GM12878 (cell line): ENCODE results near the gene SLC38A2.

Source experiments
- CREM ChIP-seq: IDR thresholded peaks from 2 replicates; pipeline ENCODE4 v1.6.1; 2014; ENCODE audit warnings: antibody characterized with exemption, low read depth
- CTCF ChIP-seq, 3 experiments: IDR thresholded peaks in 2 of 3; conservative IDR thresholded peaks in 1 of 3; 2 replicates each; pipeline ENCODE4 v1.5.1; 2011; ENCODE audit warnings: low read depth in 3 of 3, low read length in 3 of 3, mild to moderate bottlenecking in 3 of 3, control low read depth in 2 of 3, moderate library complexity in 2 of 3, inconsistent platforms in 1 of 3, mixed read lengths in 1 of 3; ENCODE audit not compliant: control insufficient read depth in 2 of 3, insufficient read depth in 1 of 3; ENCODE audit errors: extremely low read depth in 1 of 3
- ESRRA ChIP-seq: IDR thresholded peaks from 2 replicates; pipeline ENCODE4 v1.6.1; 2012; ENCODE audit warnings: mild to moderate bottlenecking, low read length, improper control_type of control experiment
- EZH2 ChIP-seq: IDR thresholded peaks from 2 replicates; pipeline ENCODE4 v1.6.1; 2012; ENCODE audit warnings: low read depth, mild to moderate bottlenecking, control low read depth, inconsistent platforms, low read length, borderline replicate concordance; ENCODE audit not compliant: control insufficient read depth
- HDGF ChIP-seq: fragments of 450-650 bp; IDR thresholded peaks from 2 replicates; pipeline ENCODE4 v1.6.1; 2016; ENCODE audit warnings: antibody characterized with exemption
- JUNB ChIP-seq: IDR thresholded peaks from 2 replicates; pipeline ENCODE4 v1.6.1; 2016; ENCODE audit warnings: antibody characterized with exemption, mild to moderate bottlenecking
- JUND ChIP-seq: IDR thresholded peaks from 2 replicates; pipeline ENCODE4 v1.6.1; 2012; ENCODE audit warnings: low read depth, mild to moderate bottlenecking, low read length, improper control_type of control experiment, moderate library complexity
- POLR2A ChIP-seq: IDR thresholded peaks from 2 replicates; pipeline ENCODE4 v1.6.1; 2011; ENCODE audit warnings: low read depth, mild to moderate bottlenecking, low read length
- SKIL ChIP-seq: fragments of 450-650 bp; IDR thresholded peaks from 2 replicates; pipeline ENCODE4 v1.6.1; 2017; ENCODE audit warnings: mild to moderate bottlenecking, low read depth, inconsistent platforms; ENCODE audit not compliant: poor library complexity, severe bottlenecking
- SREBF1 ChIP-seq: IDR thresholded peaks from 2 replicates; pipeline ENCODE4 v1.6.1; 2012; ENCODE audit warnings: mild to moderate bottlenecking, low read length
- TCF3 ChIP-seq: IDR thresholded peaks from 2 replicates; pipeline ENCODE4 v1.6.1; 2012; ENCODE audit warnings: low read depth, mild to moderate bottlenecking, low read length, borderline replicate concordance; ENCODE audit not compliant: insufficient read depth
- ZNF274 ChIP-seq: IDR thresholded peaks from one replicate; pipeline ENCODE4 v1.8.0; 2011; ENCODE audit not compliant: insufficient read length, insufficient read depth
- ZNF384 ChIP-seq: IDR thresholded peaks from 2 replicates; pipeline ENCODE4 v1.6.1; 2012; ENCODE audit warnings: low read depth, mild to moderate bottlenecking, low read length, improper control_type of control experiment, borderline replicate concordance
- TF ChIP-seq, protein P1 (sequence below): IDR thresholded peaks from 2 replicates; pipeline ENCODE4 v1.6.1; 2012; ENCODE audit warnings: low read length, inconsistent platforms

DNA sequence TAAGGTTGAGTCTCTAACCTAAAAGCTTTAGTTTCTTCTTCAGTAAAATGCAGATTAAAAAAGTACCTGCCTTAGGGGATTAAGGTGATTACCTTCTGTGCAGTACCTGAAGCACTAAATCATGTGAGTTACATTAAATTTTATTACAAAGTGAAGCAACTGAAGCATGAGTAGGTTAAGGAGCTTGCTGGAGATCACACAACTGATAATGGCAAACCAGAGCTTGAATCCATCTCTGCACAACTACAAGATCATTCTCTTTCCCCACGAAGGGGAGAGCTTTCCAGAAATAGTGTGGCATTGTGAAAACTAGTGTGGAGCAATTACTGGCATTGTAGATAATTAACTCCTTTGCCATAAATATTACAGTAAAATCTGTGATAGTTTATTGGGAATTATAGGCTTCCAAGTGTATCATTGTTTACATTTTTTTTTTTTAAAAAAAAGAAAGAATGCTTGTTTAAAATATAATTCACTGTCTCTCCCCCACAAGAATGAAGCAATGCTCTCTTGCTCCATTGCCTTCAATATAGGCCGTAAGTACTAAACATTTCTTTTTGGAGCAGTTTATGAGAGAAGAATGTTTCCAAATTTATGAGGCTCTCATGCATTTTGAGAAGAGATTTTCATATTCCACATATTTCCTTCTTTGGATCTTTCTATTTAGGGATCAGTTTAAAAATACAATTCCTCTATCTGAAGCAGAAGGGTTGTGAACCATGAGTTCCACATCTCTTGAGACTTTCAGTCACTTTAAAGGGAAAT lies 20.5 kb downstream of the SLC38A2 start:
- TF ChIP-seq CTCF (IDR thresholded peaks at IDR 0.05 in 2 of 3, conservative IDR thresholded peaks at IDR 0.05 in 1 of 3; ENCODE audit: control insufficient read depth in 2 of 3, extremely low read depth in 1 of 3, insufficient read depth in 1 of 3, low read depth in 3 of 3, low read length in 3 of 3) (no peak), POLR2A (no peak), HDGF (no peak), CREM (no peak), TCF3 (no peak), ESRRA (no peak), SREBF1 (no peak), ZNF274 (no peak), JUNB (no peak), ZNF384 (no peak), EZH2 (no peak), JUND (no peak), SKIL (no peak)
- TF ChIP-seq, protein P1, sequence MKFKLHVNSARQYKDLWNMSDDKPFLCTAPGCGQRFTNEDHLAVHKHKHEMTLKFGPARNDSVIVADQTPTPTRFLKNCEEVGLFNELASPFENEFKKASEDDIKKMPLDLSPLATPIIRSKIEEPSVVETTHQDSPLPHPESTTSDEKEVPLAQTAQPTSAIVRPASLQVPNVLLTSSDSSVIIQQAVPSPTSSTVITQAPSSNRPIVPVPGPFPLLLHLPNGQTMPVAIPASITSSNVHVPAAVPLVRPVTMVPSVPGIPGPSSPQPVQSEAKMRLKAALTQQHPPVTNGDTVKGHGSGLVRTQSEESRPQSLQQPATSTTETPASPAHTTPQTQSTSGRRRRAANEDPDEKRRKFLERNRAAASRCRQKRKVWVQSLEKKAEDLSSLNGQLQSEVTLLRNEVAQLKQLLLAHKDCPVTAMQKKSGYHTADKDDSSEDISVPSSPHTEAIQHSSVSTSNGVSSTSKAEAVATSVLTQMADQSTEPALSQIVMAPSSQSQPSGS, result no peak
